Astrocyte of the spinal cord (primary cell): ENCODE measurements around the gene RGMB.

Experiments
- DNase-seq: peaks from one replicate; pipeline ENCODE4 v3.0.0; 2011; ENCODE audit warnings: low read depth, low spot score
- H3K4me3 ChIP-seq: 2 replicates; pipeline ENCODE4 v1.5.1; 2011; ENCODE audit warnings: low read depth, mild to moderate bottlenecking, low read length, moderate library complexity
- CTCF ChIP-seq: IDR thresholded peaks from 2 replicates; pipeline ENCODE4 v1.5.1; 2012; ENCODE audit warnings: low read depth, mild to moderate bottlenecking, low read length, inconsistent platforms
- in situ Hi-C: cut with HindIII; loops from 2 replicates; pipeline ENCODE4 v1.10.0; 2017; ENCODE audit warnings: low sequenced_read_pairs

RGMB gene

GRCh38 chr5:98779264-98779877 is 5.9 kb downstream of the RGMB start:
- no peak for DNase-seq
- H3K4me3 ChIP-seq: no peak overlapping the region
- in situ Hi-C loops: no loop called here
- no peak for TF ChIP-seq CTCF

- TF ChIP-seq CTCF: no peak
- peak; percentile 47 for DNase-seq
- in situ Hi-C loops: no loop called here
- no peak overlapping the region for H3K4me3 ChIP-seq
Observed at GRCh38 chr5:98780390-98780789, 6.9 kb downstream of the RGMB start.

GRCh38 chr5:98781520-98781919 is 8.1 kb downstream of the RGMB start:
- no peak overlapping the region for H3K4me3 ChIP-seq
- DNase-seq: no peak
- in situ Hi-C loops: no loop called here
- TF ChIP-seq CTCF: no peak

- no peak overlapping the region for H3K4me3 ChIP-seq
- in situ Hi-C loops: no loop called here
- DNase-seq: no peak
- TF ChIP-seq CTCF: no peak
Observed at GRCh38 chr5:98781964-98782363, 8.5 kb downstream of the RGMB start.

GRCh38 chr5:98783051-98783649 is 9.7 kb downstream of the RGMB start:
- no peak for DNase-seq
- TF ChIP-seq CTCF: no peak
- in situ Hi-C loops: no loop called here

GRCh38 chr5:98784411-98784810 is 10.9 kb downstream of the RGMB start:
- H3K4me3 ChIP-seq: no peak overlapping the region
- in situ Hi-C loops: no loop called here
- no peak for TF ChIP-seq CTCF
- DNase-seq: no peak

More at GRCh38 chr5:98783051-98783649, 9.7 kb downstream of the RGMB start:
- no peak overlapping the region for H3K4me3 ChIP-seq
